Measurements from ENCODE around the gene SIPA1L3.

SIPA1L3 gene

DNA sequence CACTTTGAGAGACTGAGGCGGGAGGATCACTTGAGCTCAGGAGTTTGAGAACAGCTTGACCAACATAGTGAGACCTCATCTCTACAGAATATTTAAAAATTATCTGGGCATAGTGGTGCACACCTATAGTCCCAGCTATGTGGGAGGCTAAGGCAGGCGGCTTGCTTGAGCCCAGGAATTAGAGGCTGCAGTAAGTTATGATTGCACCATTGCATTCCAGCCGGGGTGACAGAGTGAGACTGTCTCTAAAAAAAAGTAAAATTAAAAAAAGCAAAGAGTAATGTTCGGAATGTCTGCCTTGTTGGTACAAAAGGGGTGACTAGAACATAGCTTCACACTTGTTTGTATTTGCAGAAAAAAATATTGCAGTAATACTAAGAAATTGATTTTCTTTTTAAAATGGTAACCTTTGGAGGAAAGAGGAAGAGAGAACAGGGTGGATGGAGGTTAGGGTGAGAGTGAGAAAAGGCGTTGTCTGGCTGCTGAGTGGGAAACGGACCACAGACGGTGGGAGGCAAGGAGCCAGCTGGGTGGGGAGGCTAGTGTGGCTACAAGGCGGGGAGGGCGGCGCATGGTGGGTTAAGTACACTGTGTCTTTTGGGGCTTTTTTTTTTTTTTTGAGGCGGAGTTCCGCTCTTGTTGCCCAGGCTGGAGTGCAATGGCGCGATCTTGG lies 339.0 kb downstream of the SIPA1L3 start:
- POLR2A ChIA-PET: interaction anchor here (1.2 kb wide), 1 partner anchor 18 kb away, joined by 3 read pairs; the partner anchor contains the start of gene SPINT2
- H3K9me3 ChIP-seq (ENCODE audit: control insufficient read depth, insufficient read depth, low read depth, low read length): no peaks in the 10 kb centered on the region
- no peak for TF ChIP-seq ZNF747 (tag by site-specific recombination; IDR thresholded peaks at IDR 0.05)
- TF ChIP-seq GFI1B (tag by site-specific recombination; IDR thresholded peaks at IDR 0.05): no peak
- TF ChIP-seq, protein P1, sequence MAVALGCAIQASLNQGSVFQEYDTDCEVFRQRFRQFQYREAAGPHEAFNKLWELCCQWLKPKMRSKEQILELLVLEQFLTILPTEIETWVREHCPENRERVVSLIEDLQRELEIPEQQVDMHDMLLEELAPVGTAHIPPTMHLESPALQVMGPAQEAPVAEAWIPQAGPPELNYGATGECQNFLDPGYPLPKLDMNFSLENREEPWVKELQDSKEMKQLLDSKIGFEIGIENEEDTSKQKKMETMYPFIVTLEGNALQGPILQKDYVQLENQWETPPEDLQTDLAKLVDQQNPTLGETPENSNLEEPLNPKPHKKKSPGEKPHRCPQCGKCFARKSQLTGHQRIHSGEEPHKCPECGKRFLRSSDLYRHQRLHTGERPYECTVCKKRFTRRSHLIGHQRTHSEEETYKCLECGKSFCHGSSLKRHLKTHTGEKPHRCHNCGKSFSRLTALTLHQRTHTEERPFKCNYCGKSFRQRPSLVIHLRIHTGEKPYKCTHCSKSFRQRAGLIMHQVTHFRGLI (tag by site-specific recombination; IDR thresholded peaks at IDR 0.05): no peak
- TF ChIP-seq ZNF510 (tag by site-specific recombination; IDR thresholded peaks at IDR 0.05; ENCODE audit: insufficient replicate concordance): no peak
- TF ChIP-seq BCL11A (tag by site-specific recombination; IDR thresholded peaks at IDR 0.05; ENCODE audit: low read depth): no peak
- TF ChIP-seq ZNF157 (tag by site-specific recombination; IDR thresholded peaks at IDR 0.05): no peak
- peak; percentile 31; the same call in 1 of the 2 replicates for TF ChIP-seq EGR2 (tag by site-specific recombination; IDR thresholded peaks at IDR 0.05; ENCODE audit: low read depth)
- TF ChIP-seq, protein P2, sequence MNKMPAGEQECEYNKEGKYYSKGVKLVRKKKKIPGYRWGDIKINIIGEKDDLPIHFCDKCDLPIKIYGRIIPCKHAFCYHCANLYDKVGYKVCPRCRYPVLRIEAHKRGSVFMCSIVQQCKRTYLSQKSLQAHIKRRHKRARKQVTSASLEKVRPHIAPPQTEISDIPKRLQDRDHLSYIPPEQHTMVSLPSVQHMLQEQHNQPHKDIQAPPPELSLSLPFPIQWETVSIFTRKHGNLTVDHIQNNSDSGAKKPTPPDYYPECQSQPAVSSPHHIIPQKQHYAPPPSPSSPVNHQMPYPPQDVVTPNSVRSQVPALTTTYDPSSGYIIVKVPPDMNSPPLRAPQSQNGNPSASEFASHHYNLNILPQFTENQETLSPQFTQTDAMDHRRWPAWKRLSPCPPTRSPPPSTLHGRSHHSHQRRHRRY (tag by site-specific recombination; IDR thresholded peaks at IDR 0.05): no peak
- no peak for TF ChIP-seq ZNF335 (tag by site-specific recombination; conservative IDR thresholded peaks at IDR 0.05)
- peak; percentile 50; the same call in 1 of the 2 replicates for TF ChIP-seq KLF1 (tag by site-specific recombination; IDR thresholded peaks at IDR 0.05)
- H3K4me3 ChIP-seq (ENCODE audit: low read depth, low read length): no peak overlapping the region
- no peak overlapping the region for H3K27ac ChIP-seq (ENCODE audit: extremely low read depth, low read depth, low read length)
- no peaks in the 10 kb centered on the region for H3K36me3 ChIP-seq (ENCODE audit: control insufficient read depth in 2 of 2, insufficient read depth in 1 of 2, low read length in 2 of 2)
- peaks cover 6% of the 10 kb centered on the region; the same call in 1 of the 2 replicates for H3K4me1 ChIP-seq (ENCODE audit: control insufficient read depth, insufficient read depth, low read length)
- CTCF ChIA-PET: interaction anchor here (0.6 to 23.5 kb wide), 15 partner anchors 13 to 641 kb away, joined by 3 to 316 read pairs (median 8); partner anchors contain the start of genes CATSPERG, KCNK6, PSMD8 and SIPA1L3

DNA sequence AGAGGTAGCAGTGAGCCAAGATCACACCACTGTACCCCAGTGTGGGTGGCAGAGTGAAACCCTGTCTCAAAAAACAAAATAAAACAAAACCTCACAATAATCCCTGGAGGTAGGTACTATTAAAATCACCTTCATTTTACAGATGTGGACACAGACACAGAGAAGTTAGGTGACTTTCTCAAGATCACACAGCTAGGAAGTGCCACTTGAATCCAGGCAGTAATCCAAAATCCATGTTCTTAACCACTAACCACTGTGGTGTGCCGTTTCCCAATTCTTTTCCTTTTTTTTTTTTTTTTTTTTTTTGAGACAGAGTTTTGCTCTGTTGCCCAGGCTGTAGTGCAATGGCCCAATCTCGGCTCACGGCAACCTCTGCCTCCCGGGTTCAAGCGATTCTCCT lies 340.1 kb downstream of the SIPA1L3 start:
- Histone ChIP-seq H3K9me3 (ENCODE audit: control insufficient read depth, insufficient read depth, low read depth, low read length) (no peaks in the 10 kb centered on the region), H3K36me3 (ENCODE audit: control insufficient read depth in 2 of 2, insufficient read depth in 1 of 2, low read length in 2 of 2) (no peaks in the 10 kb centered on the region), H3K4me3 (ENCODE audit: low read depth, low read length) (no peak overlapping the region), H3K4me1 (ENCODE audit: control insufficient read depth, insufficient read depth, low read length) (peaks cover 15% of the 10 kb centered on the region), H3K27ac (ENCODE audit: extremely low read depth, low read depth, low read length) (no peak overlapping the region)
- ChIA-PET CTCF (interaction anchor here (0.7 to 23.5 kb wide), 7 partner anchors 15 to 346 kb away, joined by 3 to 316 read pairs (median 8); partner anchors contain the start of genes CATSPERG, SIPA1L3 and WDR87), POLR2A (interaction anchor here (0.7 to 1.2 kb wide), 2 partner anchors 17 to 73 kb away, joined by 3 to 6 read pairs; partner anchors contain the start of gene SPINT2)
- TF ChIP-seq, protein P3, sequence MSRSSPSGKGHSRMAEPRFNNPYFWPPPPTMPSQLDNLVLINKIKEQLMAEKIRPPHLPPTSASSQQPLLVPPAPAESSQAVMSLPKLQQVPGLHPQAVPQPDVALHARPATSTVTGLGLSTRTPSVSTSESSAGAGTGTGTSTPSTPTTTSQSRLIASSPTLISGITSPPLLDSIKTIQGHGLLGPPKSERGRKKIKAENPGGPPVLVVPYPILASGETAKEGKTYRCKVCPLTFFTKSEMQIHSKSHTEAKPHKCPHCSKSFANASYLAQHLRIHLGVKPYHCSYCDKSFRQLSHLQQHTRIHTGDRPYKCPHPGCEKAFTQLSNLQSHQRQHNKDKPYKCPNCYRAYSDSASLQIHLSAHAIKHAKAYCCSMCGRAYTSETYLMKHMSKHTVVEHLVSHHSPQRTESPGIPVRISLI (tag by site-specific recombination; IDR thresholded peaks at IDR 0.05): 0 out of 2 replicates have a peak, but pooled peaks have one; percentile 28
- TF ChIP-seq ZEB2 (tag by site-specific recombination; IDR thresholded peaks at IDR 0.05) (no peak), ZBTB1 (tag by site-specific recombination; IDR thresholded peaks at IDR 0.05) (no peak), GLI4 (tag by site-specific recombination; IDR thresholded peaks at IDR 0.05) (no peak), ZNF768 (tag by site-specific recombination; IDR thresholded peaks at IDR 0.05) (peak; percentile 79; the same call in 1 of the 2 replicates), GLIS2 (tag by site-specific recombination; IDR thresholded peaks at IDR 0.05) (no peak), ZNF544 (tag by site-specific recombination; IDR thresholded peaks at IDR 0.05) (no peak), ZNF354C (tag by site-specific recombination; IDR thresholded peaks at IDR 0.05; ENCODE audit: borderline replicate concordance, low read depth) (no peak), ZNF211 (tag by site-specific recombination; IDR thresholded peaks at IDR 0.05; ENCODE audit: low read depth) (no peak)
- TF ChIP-seq, protein P4, sequence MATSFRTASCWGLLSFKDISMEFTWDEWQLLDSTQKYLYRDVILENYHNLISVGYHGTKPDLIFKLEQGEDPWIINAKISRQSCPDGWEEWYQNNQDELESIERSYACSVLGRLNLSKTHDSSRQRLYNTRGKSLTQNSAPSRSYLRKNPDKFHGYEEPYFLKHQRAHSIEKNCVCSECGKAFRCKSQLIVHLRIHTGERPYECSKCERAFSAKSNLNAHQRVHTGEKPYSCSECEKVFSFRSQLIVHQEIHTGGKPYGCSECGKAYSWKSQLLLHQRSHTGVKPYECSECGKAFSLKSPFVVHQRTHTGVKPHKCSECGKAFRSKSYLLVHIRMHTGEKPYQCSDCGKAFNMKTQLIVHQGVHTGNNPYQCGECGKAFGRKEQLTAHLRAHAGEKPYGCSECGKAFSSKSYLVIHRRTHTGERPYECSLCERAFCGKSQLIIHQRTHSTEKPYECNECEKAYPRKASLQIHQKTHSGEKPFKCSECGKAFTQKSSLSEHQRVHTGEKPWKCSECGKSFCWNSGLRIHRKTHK (tag by site-specific recombination; IDR thresholded peaks at IDR 0.05): no peak
- TF ChIP-seq, protein P5, sequence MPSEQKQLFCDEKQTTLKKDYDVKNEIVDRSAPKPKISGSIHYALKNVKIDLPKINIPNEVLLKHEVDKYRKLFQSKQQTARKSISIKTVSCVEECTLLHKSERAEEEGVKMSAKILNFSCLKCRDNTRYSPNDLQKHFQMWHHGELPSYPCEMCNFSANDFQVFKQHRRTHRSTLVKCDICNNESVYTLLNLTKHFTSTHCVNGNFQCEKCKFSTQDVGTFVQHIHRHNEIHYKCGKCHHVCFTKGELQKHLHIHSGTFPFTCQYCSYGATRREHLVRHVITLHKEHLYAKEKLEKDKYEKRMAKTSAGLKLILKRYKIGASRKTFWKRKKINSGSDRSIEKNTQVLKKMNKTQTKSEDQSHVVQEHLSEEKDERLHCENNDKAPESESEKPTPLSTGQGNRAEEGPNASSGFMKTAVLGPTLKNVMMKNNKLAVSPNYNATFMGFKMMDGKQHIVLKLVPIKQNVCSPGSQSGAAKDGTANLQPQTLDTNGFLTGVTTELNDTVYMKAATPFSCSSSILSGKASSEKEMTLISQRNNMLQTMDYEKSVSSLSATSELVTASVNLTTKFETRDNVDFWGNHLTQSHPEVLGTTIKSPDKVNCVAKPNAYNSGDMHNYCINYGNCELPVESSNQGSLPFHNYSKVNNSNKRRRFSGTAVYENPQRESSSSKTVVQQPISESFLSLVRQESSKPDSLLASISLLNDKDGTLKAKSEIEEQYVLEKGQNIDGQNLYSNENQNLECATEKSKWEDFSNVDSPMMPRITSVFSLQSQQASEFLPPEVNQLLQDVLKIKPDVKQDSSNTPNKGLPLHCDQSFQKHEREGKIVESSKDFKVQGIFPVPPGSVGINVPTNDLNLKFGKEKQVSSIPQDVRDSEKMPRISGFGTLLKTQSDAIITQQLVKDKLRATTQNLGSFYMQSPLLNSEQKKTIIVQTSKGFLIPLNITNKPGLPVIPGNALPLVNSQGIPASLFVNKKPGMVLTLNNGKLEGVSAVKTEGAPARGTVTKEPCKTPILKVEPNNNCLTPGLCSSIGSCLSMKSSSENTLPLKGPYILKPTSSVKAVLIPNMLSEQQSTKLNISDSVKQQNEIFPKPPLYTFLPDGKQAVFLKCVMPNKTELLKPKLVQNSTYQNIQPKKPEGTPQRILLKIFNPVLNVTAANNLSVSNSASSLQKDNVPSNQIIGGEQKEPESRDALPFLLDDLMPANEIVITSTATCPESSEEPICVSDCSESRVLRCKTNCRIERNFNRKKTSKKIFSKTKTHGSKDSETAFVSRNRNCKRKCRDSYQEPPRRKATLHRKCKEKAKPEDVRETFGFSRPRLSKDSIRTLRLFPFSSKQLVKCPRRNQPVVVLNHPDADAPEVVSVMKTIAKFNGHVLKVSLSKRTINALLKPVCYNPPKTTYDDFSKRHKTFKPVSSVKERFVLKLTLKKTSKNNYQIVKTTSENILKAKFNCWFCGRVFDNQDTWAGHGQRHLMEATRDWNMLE (tag by site-specific recombination; conservative IDR thresholded peaks at IDR 0.05; ENCODE audit: low read depth): no peak
